Activated CD4-positive, alpha-beta T cell treated with anti-CD3 and anti-CD28 coated beads, Interleukin-2, amount 50 U/mL, for 4 hours (primary cell): Measurements from ENCODE around the gene SPAAR.

Source experiments
- DNase-seq, 2 experiments: peaks; one replicate each; pipeline ENCODE4 v3.0.0-alpha.2; 2020

The SPAAR gene

DNA sequence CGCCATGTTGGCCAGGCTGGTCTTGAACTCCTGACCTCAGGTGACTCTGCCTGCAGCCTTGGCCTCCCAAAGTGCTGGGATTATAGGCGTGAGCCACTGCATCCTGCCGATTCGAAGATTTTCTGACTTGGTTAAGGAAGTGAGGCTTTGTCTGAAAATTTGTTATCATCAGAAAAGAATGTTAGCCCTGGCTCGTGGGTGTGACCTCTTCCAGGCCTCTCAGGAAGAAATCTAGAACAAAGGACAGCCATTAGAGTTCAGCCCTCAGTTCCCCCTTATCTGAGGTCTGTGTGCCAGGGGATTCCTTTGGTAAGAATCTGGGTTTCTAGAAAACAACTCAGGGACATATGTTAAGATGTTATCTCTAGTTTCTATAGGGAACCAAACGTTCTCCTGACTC is 42.4 kb downstream of the SPAAR start:
- no peak for DNase-seq

DNA sequence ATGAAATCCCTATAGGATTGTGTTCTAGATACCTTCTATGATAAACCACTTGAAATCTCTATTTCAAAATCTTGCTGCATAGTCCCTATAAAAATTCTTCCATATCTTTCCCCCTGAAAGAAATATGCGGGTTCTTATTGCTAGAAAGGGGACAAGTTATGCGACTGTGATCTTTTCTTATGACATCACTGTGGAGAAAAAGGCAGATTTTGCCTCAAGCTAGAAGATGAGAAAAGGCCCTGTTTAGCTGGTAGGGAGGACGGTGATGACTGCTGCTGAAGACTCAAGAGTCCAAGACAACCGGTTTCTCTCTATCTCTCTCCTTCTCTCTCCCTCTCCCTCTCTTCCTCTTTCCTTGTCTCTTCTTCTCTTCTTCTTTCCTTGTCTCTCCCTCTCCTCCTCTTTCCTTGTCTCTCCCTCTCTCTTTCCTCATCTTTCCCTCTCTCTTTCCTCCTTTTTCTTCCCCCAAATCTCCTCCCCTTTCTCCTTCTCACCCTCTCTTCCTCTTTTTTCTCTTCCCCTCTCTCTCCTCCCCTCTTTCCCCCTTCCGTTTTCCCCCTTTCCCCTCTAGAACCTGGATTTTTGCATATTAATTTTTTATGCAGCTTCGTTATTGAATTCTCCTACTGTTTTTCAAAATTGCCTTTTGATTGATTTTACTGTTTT is 43.4 kb downstream of the SPAAR start:
- no peak for DNase-seq

GRCh38 chr9:35954942-35955546 is 45.8 kb downstream of the SPAAR start:
- peak; percentile 38 to 39 for DNase-seq

DNA sequence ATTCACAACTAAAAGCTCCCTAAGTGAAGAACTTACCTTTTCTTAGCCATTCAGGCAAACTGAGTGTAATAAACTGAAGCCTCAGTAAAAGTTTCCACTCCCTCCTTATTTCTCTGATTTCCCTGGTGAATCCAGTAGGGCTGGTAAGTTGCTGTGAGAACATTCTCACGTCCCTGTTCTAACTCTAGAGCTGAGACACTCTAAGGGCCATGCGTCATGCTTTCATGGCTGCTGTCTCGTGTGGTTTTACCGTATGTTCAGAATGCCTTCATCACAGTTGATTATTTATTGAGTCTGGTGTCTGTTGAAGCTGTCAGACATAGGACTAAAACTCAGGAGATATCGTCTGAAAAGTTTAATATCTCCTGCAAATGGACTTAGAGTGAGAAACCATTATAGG is 47.4 kb downstream of the SPAAR start:
- DNase-seq = no peak

- DNase-seq = no peak
Measured at GRCh38 chr9:35958104-35958837, 49.0 kb downstream of the SPAAR start, which contains the start of gene OR2S2. OR2S2 (minus strand) TSS chr9:35958154; CDS start chr9:35958098, 56 bp downstream.

DNA sequence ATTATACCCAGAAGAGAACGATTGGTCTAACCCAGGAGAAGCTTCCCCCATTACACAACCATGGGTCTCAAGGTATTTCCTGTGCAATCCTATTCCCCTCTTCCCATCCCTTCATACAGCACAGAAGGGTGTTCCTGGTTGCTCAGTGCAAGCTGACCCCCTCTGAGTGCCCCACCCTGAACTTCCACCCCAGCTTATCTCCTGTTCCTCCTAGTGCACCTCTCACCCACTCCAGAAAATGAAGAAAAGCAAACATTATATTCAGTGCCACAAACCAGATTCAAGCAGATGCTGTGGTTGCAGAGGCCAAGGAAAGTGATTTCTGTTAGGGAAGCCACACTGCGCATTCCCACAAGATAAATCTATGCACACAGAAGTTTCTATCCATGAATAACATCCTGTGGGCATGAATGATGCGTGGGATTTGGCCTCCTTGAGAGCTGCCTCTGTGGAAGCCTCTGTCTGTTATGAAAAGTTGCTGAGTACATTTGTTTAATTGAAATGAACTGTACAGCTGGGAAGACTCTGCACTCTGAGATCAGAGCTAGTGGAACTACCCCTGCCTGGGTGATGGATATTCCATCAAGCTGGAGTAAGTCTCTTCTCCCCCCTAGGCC is 50.9 kb downstream of the SPAAR start:
- no peak for DNase-seq
